SK-N-SH (cell line): ENCODE data around the gene ARHGAP6. TPM values are rescaled to one million over a fixed set of nuclear protein-coding genes. Genes with fewer than 3 reads are reported as not detected.

Experiments used
- CTCF ChIA-PET: fragments of 300-600, 350-600 bp; formaldehyde crosslinking; extraction: SDS; loops from one replicate; lab custom pipeline; 2021; lab: Yijun Ruan, JAX
- POLR2A ChIA-PET: fragments of 350-600 bp; sonication (Branson Sonifier 250); formaldehyde crosslinking; extraction: SDS; loops from one replicate; lab custom pipeline; 2020; ENCODE audit warnings: antibody characterized with exemption, inconsistent platforms; lab: Yijun Ruan, JAX
- DNase-seq: peaks from one replicate; pipeline ENCODE4 v3.0.0; 2012
- H2AFZ ChIP-seq: fragments of 200-600 bp; sonication (generic); 2 replicates; pipeline ENCODE4 v1.8.1; 2016; ENCODE audit warnings: antibody characterized with exemption, mild to moderate bottlenecking, low read depth
- H3F3A ChIP-seq: fragments of 200-600 bp; sonication (generic); replicated peaks from 2 replicates; pipeline ENCODE3; 2016; ENCODE audit warnings: antibody characterized with exemption, mild to moderate bottlenecking; ENCODE audit not compliant: insufficient read depth
- H3K27ac ChIP-seq, 2 experiments: fragments of 200-500 bp in 1 of 2; fragments of 200-600 bp in 1 of 2; sonication (Bioruptor generic) in 1 of 2; sonication (generic), shearing (Covaris generic) in 1 of 2; 2 replicates each; pipeline versions ENCODE4 v1.5.1 to v1.6.1; 2014 to 2016; ENCODE audit warnings: low read depth in 2 of 2, inconsistent platforms in 1 of 2, low read length in 1 of 2, mild to moderate bottlenecking in 1 of 2, mixed read lengths in 1 of 2
- H3K27me3 ChIP-seq: fragments of 200-600 bp; sonication (generic), shearing (Covaris generic); 2 replicates; pipeline ENCODE4 v1.6.1; 2016; ENCODE audit warnings: mixed run types; ENCODE audit not compliant: insufficient read depth
- H3K36me3 ChIP-seq, 2 experiments: fragments of 200-500 bp in 1 of 2; fragments of 200-600 bp in 1 of 2; sonication (Bioruptor generic) in 1 of 2; sonication (generic) in 1 of 2; replicated peaks in 1 of 2; 2 replicates each; pipeline versions ENCODE3 to v1.5.1; 2014 to 2016; ENCODE audit warnings: low read length in 1 of 2, mild to moderate bottlenecking in 1 of 2; ENCODE audit not compliant: insufficient read depth in 2 of 2, control insufficient read depth in 1 of 2
- H3K4me1 ChIP-seq, 2 experiments: fragments of 200-500 bp in 1 of 2; fragments of 200-600 bp in 1 of 2; sonication (Bioruptor generic) in 1 of 2; sonication (generic), shearing (Covaris generic) in 1 of 2; 2 replicates each; pipeline versions ENCODE4 v1.5.1 to v1.6.1; 2014 to 2016; ENCODE audit warnings: low read depth in 1 of 2, low read length in 1 of 2, mixed run types in 1 of 2; ENCODE audit not compliant: insufficient read depth in 2 of 2, control insufficient read depth in 1 of 2
- H3K4me2 ChIP-seq: fragments of 200-600 bp; sonication (generic), shearing (Covaris generic); 2 replicates; pipeline ENCODE4 v1.6.1; 2017; ENCODE audit warnings: mixed run types
- H3K4me3 ChIP-seq, 2 experiments: fragments of 200-500 bp in 1 of 2; fragments of 200-600 bp in 1 of 2; sonication (Bioruptor generic) in 1 of 2; sonication (generic), shearing (Covaris generic) in 1 of 2; 2 replicates each; pipeline versions ENCODE4 v1.5.1 to v1.8.1; 2014 to 2016; ENCODE audit warnings: low read depth in 2 of 2, inconsistent platforms in 1 of 2, low read length in 1 of 2, mild to moderate bottlenecking in 1 of 2, mixed read lengths in 1 of 2, moderate library complexity in 1 of 2
- H3K79me2 ChIP-seq: fragments of 200-600 bp; sonication (generic); 2 replicates; pipeline ENCODE4 v1.8.1; 2017; ENCODE audit warnings: mild to moderate bottlenecking; ENCODE audit not compliant: insufficient read depth
- H3K9ac ChIP-seq: fragments of 200-600 bp; sonication (generic); 2 replicates; pipeline ENCODE4 v1.6.1; 2017; ENCODE audit warnings: mixed run types
- H3K9me2 ChIP-seq: fragments of 200-600 bp; sonication (generic); 2 replicates; pipeline ENCODE4 v1.6.1; 2017; ENCODE audit warnings: mixed run types
- H3K9me3 ChIP-seq: fragments of 200-600 bp; sonication (generic); 2 replicates; pipeline ENCODE4 v1.6.1; 2017; ENCODE audit warnings: mixed run types, mild to moderate bottlenecking, moderate library complexity
- H4K20me1 ChIP-seq: fragments of 200-600 bp; sonication (generic); 2 replicates; pipeline ENCODE4 v1.6.1; 2017; ENCODE audit warnings: mild to moderate bottlenecking, mixed run types; ENCODE audit not compliant: insufficient read depth
- ELF1 ChIP-seq: IDR thresholded peaks from 2 replicates; pipeline ENCODE4 v1.4.0; 2012
- EZH2phosphoT487 ChIP-seq: fragments of 200-600 bp; sonication (generic); IDR thresholded peaks from 2 replicates; pipeline ENCODE4 v1.6.1; 2017; ENCODE audit warnings: low read depth, mixed run types, mild to moderate bottlenecking, antibody characterized with exemption, moderate library complexity, borderline replicate concordance
- FOXM1 ChIP-seq: IDR thresholded peaks from 2 replicates; pipeline ENCODE4 v1.4.0; 2012; ENCODE audit warnings: low read depth, mild to moderate bottlenecking
- GATA2 ChIP-seq: sonication (generic); formaldehyde crosslinking; IDR thresholded peaks from 2 replicates; pipeline ENCODE4 v1.5.0; 2020; ENCODE audit warnings: mild to moderate bottlenecking, missing genetic modification reagents
- POLR2AphosphoS5 ChIP-seq: IDR thresholded peaks from 2 replicates; pipeline ENCODE4 v1.6.1; 2012; ENCODE audit warnings: low read depth, low read length
- SMC3 ChIP-seq: IDR thresholded peaks from 2 replicates; pipeline ENCODE4 v1.6.1; 2012; ENCODE audit warnings: low read depth, low read length, improper control_type of control experiment
- TCF12 ChIP-seq: IDR thresholded peaks from 2 replicates; pipeline ENCODE4 v1.4.0; 2012
- TEAD4 ChIP-seq: IDR thresholded peaks from 2 replicates; pipeline ENCODE4 v1.4.0; 2012; ENCODE audit warnings: mild to moderate bottlenecking, borderline replicate concordance; ENCODE audit not compliant: insufficient read depth
- WGBS: methylation state at CpG from one replicate; pipeline ENCODE4 v1.1.6; 2017; ENCODE audit warnings: low lambda C conversion rate; 5-methylcytosine and 5-hydroxymethylcytosine counted together
- polyA plus RNA-seq, 3 experiments: library from polyadenylated mRNA; depleted of rRNA; stranded (reverse); fragments of >200 nt; gene quantifications; 2 replicates each; pipeline ENCODE4 v1.2.3, GENCODE V29; 2012
- TF ChIP-seq, protein P1 (sequence below): IDR thresholded peaks from 2 replicates; pipeline ENCODE4 v1.6.1; 2012; ENCODE audit warnings: mild to moderate bottlenecking, low read depth, low read length, moderate library complexity
- TF ChIP-seq, protein P2 (sequence below): fragments of 150-350 bp; IDR thresholded peaks from 2 replicates; pipeline ENCODE4 v1.6.1; 2017; ENCODE audit warnings: antibody characterized with exemption, low read length, low read depth, borderline replicate concordance
- TF ChIP-seq, protein P3 (sequence below): fragments of 200-600 bp; sonication (generic); IDR thresholded peaks from 2 replicates; pipeline ENCODE4 v1.6.1; 2017; ENCODE audit warnings: antibody characterized with exemption, mild to moderate bottlenecking, moderate library complexity
- TF ChIP-seq, protein P4 (sequence below): fragments of 150-350 bp; IDR thresholded peaks from 2 replicates; pipeline ENCODE4 v1.6.1; 2016; ENCODE audit warnings: mild to moderate bottlenecking, low read depth, low read length
- TF ChIP-seq, protein P5 (sequence below): IDR thresholded peaks from 2 replicates; pipeline ENCODE4; 2012

ARHGAP6 gene
- polyA plus RNA-seq, 1 of the 3 experiments (the other 2 are of a cell fraction), result 0.16 TPM

DNA sequence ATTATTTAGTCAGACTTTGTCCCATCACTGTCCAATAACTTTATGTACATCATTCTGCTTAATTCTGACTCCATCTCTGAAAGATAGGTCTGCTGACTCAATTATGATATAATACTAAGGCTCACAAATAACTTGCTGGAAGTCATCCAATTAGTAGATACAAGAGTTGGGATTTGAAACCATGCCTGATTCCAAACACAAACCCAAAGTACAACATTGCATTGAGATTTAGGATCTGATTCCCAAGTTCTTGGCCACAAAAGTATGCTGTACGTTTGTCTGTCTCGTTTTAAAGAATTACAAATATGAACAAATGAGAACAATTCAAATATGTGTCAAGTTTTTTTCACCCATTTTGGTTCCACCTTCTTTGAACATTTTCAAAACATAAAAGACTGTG lies 263.8 kb downstream of the ARHGAP6 start:
- H3K4me1 ChIP-seq, result no peaks in the 10 kb centered on the region
- no peak overlapping the region for H3K9ac ChIP-seq
- H3K4me3 ChIP-seq, result no peak overlapping the region
- H3K79me2 ChIP-seq, result no peaks in the 10 kb centered on the region
- no peaks in the 10 kb centered on the region for H3F3A ChIP-seq
- no peaks in the 10 kb centered on the region for H3K27me3 ChIP-seq
- no peaks in the 10 kb centered on the region for H4K20me1 ChIP-seq
- no peak overlapping the region for H3K4me2 ChIP-seq
- H3K9me2 ChIP-seq, result no peaks in the 10 kb centered on the region
- no peak overlapping the region for H3K27ac ChIP-seq
- TF ChIP-seq SMC3, result no peak
- TF ChIP-seq, protein P1, sequence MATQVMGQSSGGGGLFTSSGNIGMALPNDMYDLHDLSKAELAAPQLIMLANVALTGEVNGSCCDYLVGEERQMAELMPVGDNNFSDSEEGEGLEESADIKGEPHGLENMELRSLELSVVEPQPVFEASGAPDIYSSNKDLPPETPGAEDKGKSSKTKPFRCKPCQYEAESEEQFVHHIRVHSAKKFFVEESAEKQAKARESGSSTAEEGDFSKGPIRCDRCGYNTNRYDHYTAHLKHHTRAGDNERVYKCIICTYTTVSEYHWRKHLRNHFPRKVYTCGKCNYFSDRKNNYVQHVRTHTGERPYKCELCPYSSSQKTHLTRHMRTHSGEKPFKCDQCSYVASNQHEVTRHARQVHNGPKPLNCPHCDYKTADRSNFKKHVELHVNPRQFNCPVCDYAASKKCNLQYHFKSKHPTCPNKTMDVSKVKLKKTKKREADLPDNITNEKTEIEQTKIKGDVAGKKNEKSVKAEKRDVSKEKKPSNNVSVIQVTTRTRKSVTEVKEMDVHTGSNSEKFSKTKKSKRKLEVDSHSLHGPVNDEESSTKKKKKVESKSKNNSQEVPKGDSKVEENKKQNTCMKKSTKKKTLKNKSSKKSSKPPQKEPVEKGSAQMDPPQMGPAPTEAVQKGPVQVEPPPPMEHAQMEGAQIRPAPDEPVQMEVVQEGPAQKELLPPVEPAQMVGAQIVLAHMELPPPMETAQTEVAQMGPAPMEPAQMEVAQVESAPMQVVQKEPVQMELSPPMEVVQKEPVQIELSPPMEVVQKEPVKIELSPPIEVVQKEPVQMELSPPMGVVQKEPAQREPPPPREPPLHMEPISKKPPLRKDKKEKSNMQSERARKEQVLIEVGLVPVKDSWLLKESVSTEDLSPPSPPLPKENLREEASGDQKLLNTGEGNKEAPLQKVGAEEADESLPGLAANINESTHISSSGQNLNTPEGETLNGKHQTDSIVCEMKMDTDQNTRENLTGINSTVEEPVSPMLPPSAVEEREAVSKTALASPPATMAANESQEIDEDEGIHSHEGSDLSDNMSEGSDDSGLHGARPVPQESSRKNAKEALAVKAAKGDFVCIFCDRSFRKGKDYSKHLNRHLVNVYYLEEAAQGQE, result no peak
- no peak for TF ChIP-seq POLR2AphosphoS5
- TF ChIP-seq, protein P2, sequence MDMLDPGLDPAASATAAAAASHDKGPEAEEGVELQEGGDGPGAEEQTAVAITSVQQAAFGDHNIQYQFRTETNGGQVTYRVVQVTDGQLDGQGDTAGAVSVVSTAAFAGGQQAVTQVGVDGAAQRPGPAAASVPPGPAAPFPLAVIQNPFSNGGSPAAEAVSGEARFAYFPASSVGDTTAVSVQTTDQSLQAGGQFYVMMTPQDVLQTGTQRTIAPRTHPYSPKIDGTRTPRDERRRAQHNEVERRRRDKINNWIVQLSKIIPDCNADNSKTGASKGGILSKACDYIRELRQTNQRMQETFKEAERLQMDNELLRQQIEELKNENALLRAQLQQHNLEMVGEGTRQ, result no peak
- no peak for TF ChIP-seq TEAD4
- no peak for TF ChIP-seq GATA2 (CRISPR knock-in tag)
- no peak for TF ChIP-seq TCF12
- H3K36me3 ChIP-seq, result no peaks in the 10 kb centered on the region
- ChIA-PET CTCF (interaction anchor here (1.5 kb wide), 2 partner anchors 12 to 21 kb away, joined by 4 to 6 read pairs; no protein-coding TSS in a partner anchor), POLR2A (no interaction called here)
- no peaks in the 10 kb centered on the region for H3K9me3 ChIP-seq
- no peak overlapping the region for H2AFZ ChIP-seq
- no peak for DNase-seq
- 31% methylated on average over 2 of the region's 2 CpGs for WGBS

DNA sequence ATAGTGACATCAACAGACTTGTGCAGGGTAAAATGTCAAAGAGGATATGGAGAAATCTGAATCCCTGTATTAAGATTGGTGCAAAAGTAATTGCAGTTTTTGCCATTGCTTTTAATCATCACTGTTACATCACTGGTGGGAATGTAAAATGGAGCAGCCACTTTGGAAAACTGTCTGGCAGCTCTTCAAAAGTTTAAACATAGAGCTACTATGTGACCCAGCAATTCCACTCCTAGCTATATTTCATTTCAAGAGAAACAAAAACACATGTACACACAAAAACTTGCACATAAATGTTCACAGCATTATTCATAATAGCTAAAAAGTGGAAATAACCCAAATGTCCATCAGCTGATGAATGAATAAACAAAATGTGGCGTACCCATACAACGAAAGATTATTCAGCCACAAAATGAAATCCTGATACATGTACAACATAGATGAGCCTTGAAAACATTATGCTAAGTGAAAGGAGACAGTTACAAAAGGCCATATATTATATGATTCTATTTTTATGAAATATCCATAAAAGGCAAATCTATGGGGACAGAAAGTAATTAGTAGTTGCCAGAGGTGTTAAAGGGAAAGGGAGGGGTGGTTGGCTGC lies 266.1 kb downstream of the ARHGAP6 start:
- Histone ChIP-seq H3F3A (no peaks in the 10 kb centered on the region), H3K79me2 (no peaks in the 10 kb centered on the region), H3K27ac (no peak overlapping the region), H3K36me3 (no peaks in the 10 kb centered on the region), H3K4me2 (no peak overlapping the region), H3K9me2 (no peaks in the 10 kb centered on the region), H4K20me1 (no peaks in the 10 kb centered on the region), H3K27me3 (no peaks in the 10 kb centered on the region), H3K9me3 (no peaks in the 10 kb centered on the region), H3K9ac (no peak overlapping the region), H3K4me1 (no peaks in the 10 kb centered on the region), H2AFZ (no peak overlapping the region), H3K4me3 (no peak overlapping the region)
- no peak for DNase-seq
- WGBS, result 43% methylated on average over 2 of the region's 2 CpGs
- CTCF ChIA-PET, result interaction anchor here (0.7 to 1.5 kb wide), 2 partner anchors 18 to 260 kb away, joined by 3 to 6 read pairs; no protein-coding TSS in a partner anchor
- POLR2A ChIA-PET, result no interaction called here
- TF ChIP-seq ELF1 (no peak), TCF12 (no peak), FOXM1 (no peak), EZH2phosphoT487 (no peak), SMC3 (no peak)
- TF ChIP-seq, protein P3, sequence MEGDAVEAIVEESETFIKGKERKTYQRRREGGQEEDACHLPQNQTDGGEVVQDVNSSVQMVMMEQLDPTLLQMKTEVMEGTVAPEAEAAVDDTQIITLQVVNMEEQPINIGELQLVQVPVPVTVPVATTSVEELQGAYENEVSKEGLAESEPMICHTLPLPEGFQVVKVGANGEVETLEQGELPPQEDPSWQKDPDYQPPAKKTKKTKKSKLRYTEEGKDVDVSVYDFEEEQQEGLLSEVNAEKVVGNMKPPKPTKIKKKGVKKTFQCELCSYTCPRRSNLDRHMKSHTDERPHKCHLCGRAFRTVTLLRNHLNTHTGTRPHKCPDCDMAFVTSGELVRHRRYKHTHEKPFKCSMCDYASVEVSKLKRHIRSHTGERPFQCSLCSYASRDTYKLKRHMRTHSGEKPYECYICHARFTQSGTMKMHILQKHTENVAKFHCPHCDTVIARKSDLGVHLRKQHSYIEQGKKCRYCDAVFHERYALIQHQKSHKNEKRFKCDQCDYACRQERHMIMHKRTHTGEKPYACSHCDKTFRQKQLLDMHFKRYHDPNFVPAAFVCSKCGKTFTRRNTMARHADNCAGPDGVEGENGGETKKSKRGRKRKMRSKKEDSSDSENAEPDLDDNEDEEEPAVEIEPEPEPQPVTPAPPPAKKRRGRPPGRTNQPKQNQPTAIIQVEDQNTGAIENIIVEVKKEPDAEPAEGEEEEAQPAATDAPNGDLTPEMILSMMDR, result no peak
- TF ChIP-seq, protein P1, result no peak
- TF ChIP-seq, protein P4, sequence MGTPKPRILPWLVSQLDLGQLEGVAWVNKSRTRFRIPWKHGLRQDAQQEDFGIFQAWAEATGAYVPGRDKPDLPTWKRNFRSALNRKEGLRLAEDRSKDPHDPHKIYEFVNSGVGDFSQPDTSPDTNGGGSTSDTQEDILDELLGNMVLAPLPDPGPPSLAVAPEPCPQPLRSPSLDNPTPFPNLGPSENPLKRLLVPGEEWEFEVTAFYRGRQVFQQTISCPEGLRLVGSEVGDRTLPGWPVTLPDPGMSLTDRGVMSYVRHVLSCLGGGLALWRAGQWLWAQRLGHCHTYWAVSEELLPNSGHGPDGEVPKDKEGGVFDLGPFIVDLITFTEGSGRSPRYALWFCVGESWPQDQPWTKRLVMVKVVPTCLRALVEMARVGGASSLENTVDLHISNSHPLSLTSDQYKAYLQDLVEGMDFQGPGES, result no peak
- TF ChIP-seq, protein P5, sequence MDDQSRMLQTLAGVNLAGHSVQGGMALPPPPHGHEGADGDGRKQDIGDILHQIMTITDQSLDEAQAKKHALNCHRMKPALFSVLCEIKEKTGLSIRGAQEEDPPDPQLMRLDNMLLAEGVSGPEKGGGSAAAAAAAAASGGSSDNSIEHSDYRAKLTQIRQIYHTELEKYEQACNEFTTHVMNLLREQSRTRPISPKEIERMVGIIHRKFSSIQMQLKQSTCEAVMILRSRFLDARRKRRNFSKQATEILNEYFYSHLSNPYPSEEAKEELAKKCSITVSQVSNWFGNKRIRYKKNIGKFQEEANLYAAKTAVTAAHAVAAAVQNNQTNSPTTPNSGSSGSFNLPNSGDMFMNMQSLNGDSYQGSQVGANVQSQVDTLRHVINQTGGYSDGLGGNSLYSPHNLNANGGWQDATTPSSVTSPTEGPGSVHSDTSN, result no peak
